ENCODE data around the gene UTS2.
A peak's percentile ranks its signal among the peaks of the same experiment; 100 is the strongest.

UTS2 gene

GRCh38 chr1:7808253-7808844, 44.5 kb downstream of the UTS2 start:
- no CpG with 5 or more reads among the region's 1 CpG for WGBS (ENCODE audit: extremely low coverage, insufficient coverage, low lambda C conversion rate)
- Histone ChIP-seq H2AK5ac (ENCODE audit: low read length) (no peak overlapping the region), H3K36me3 (ENCODE audit: control insufficient read depth, insufficient read depth, low read length) (peaks cover 1% of the 10 kb centered on the region), H4K5ac (ENCODE audit: low read length) (no peak overlapping the region), H3K18ac (ENCODE audit: low read length) (no peak overlapping the region), H2BK5ac (ENCODE audit: low read length) (no peak overlapping the region), H4K8ac (ENCODE audit: low read depth, low read length) (no peak overlapping the region), H2BK15ac (replicated peaks; ENCODE audit: low read depth) (no peak overlapping the region), H3K27ac (ENCODE audit: low read depth, low read length) (no peak overlapping the region), H3K4me2 (ENCODE audit: low read length) (no peak overlapping the region), H3K79me1 (ENCODE audit: low read length) (no peaks in the 10 kb centered on the region), H3K4me1 (ENCODE audit: control insufficient read depth, low read depth, low read length) (no peaks in the 10 kb centered on the region), H3K27me3 (ENCODE audit: insufficient read depth, low read length, poor library complexity) (no peaks in the 10 kb centered on the region), H3K4me3 (ENCODE audit: low read length) (no peak overlapping the region), H3K56ac (ENCODE audit: low read length) (no peak overlapping the region), H3K79me2 (ENCODE audit: control insufficient read depth, insufficient read depth, low read length) (no peaks in the 10 kb centered on the region), H3K4ac (ENCODE audit: low read depth, low read length) (no peak overlapping the region), H3K9ac (ENCODE audit: low read length) (no peak overlapping the region), H2BK120ac (ENCODE audit: low read depth, low read length) (no peak overlapping the region), H3K23ac (ENCODE audit: low read length) (no peak overlapping the region)
- peak; percentile 48 for DNase-seq

- H3K4ac ChIP-seq (ENCODE audit: low read depth, low read length), result no peak overlapping the region
- no peak overlapping the region for H4K8ac ChIP-seq (ENCODE audit: low read depth, low read length)
- H3K4me1 ChIP-seq (ENCODE audit: control insufficient read depth, low read depth, low read length), result no peaks in the 10 kb centered on the region
- H3K56ac ChIP-seq (ENCODE audit: low read length), result no peak overlapping the region
- H3K36me3 ChIP-seq (ENCODE audit: control insufficient read depth, insufficient read depth, low read length), result peaks cover 1% of the 10 kb centered on the region
- H3K27me3 ChIP-seq (ENCODE audit: insufficient read depth, low read length, poor library complexity), result no peaks in the 10 kb centered on the region
- no peak overlapping the region for H2BK15ac ChIP-seq (replicated peaks; ENCODE audit: low read depth)
- H3K4me2 ChIP-seq (ENCODE audit: low read length), result no peak overlapping the region
- WGBS (ENCODE audit: extremely low coverage, insufficient coverage, low lambda C conversion rate), result no CpG with 5 or more reads among the region's 9 CpGs
- H3K9ac ChIP-seq (ENCODE audit: low read length), result no peak overlapping the region
- H3K79me2 ChIP-seq (ENCODE audit: control insufficient read depth, insufficient read depth, low read length), result no peaks in the 10 kb centered on the region
- no peak overlapping the region for H2BK5ac ChIP-seq (ENCODE audit: low read length)
- no peak for DNase-seq
- no peak overlapping the region for H3K27ac ChIP-seq (ENCODE audit: low read depth, low read length)
- no peak overlapping the region for H3K18ac ChIP-seq (ENCODE audit: low read length)
- H2BK120ac ChIP-seq (ENCODE audit: low read depth, low read length), result no peak overlapping the region
- no peaks in the 10 kb centered on the region for H3K79me1 ChIP-seq (ENCODE audit: low read length)
- H3K23ac ChIP-seq (ENCODE audit: low read length), result no peak overlapping the region
- H3K4me3 ChIP-seq (ENCODE audit: low read length), result no peak overlapping the region
- no peak overlapping the region for H4K5ac ChIP-seq (ENCODE audit: low read length)
- H2AK5ac ChIP-seq (ENCODE audit: low read length), result no peak overlapping the region
Observed at GRCh38 chr1:7805460-7805859, 47.4 kb downstream of the UTS2 start.
